Spleen (tissue), 11 donors: ENCODE results near the gene TTC28. TPM values are rescaled to one million over a fixed set of nuclear protein-coding genes. Genes with fewer than 3 reads are reported as not detected.

Experiments used
- DNase-seq: peaks from one replicate; pipeline ENCODE4 v3.0.0-alpha.2; 2020
- H3K27ac ChIP-seq, 8 donors: fragments of 200-600 bp; sonication (generic) in 7 of 8; 1 replicate in 4 of 8; 2 replicates in 4 of 8; pipeline versions ENCODE4 v1.5.0 to v1.8.0; 2016 to 2021; ENCODE audit warnings: inconsistent platforms in 4 of 8, mild to moderate bottlenecking in 4 of 8, moderate library complexity in 1 of 8
- H3K27me3 ChIP-seq, 7 donors: fragments of 200-600 bp; sonication (generic) in 6 of 7; replicated peaks in 1 of 7; 1 replicate in 4 of 7; 2 replicates in 3 of 7; pipeline versions ENCODE4 v1.5.0 to v1.8.0; 2016 to 2021; ENCODE audit warnings: inconsistent platforms in 3 of 7, mild to moderate bottlenecking in 1 of 7
- H3K36me3 ChIP-seq, 6 donors: fragments of 200-600 bp; sonication (generic) in 5 of 6; 1 replicate in 4 of 6; 2 replicates in 2 of 6; pipeline versions ENCODE4 v1.5.0 to v1.8.0; 2016 to 2021; ENCODE audit warnings: inconsistent platforms in 2 of 6
- H3K4me1 ChIP-seq, 6 donors: fragments of 200-600 bp; sonication (generic) in 5 of 6; 1 replicate in 3 of 6; 2 replicates in 3 of 6; pipeline versions ENCODE4 v1.5.0 to v1.8.0; 2016 to 2021; ENCODE audit warnings: inconsistent platforms in 3 of 6
- H3K4me3 ChIP-seq, 8 donors: fragments of 200-600 bp; sonication (generic) in 7 of 8; 1 replicate in 4 of 8; 2 replicates in 4 of 8; pipeline versions ENCODE4 v1.5.0 to v1.8.0; 2016 to 2021; ENCODE audit warnings: inconsistent platforms in 4 of 8, mild to moderate bottlenecking in 4 of 8, moderate library complexity in 2 of 8
- H3K9me3 ChIP-seq, 8 donors: fragments of 200-600 bp; sonication (generic) in 7 of 8; 1 replicate in 4 of 8; 2 replicates in 4 of 8; pipeline versions ENCODE4 v1.5.0 to v1.8.0; 2016 to 2021; ENCODE audit warnings: inconsistent platforms in 4 of 8
- CTCF ChIP-seq, 11 experiments: fragments of 200-600 bp in 7 of 11; fragments of 450-650 bp in 4 of 11; sonication (generic) in 4 of 11; IDR thresholded peaks in 8 of 11; conservative IDR thresholded peaks in 3 of 11; 1 replicate in 7 of 11; 2 replicates in 4 of 11; pipeline versions ENCODE4 v1.4.0 to v1.8.0; 2016 to 2021; ENCODE audit warnings: antibody characterized with exemption in 11 of 11, inconsistent platforms in 4 of 11, mild to moderate bottlenecking in 1 of 11
- POLR2A ChIP-seq, 3 donors: fragments of 450-650 bp; IDR thresholded peaks; one replicate each; pipeline ENCODE4 v1.5.1; 2017; ENCODE audit warnings: antibody characterized with exemption in 3 of 3, mild to moderate bottlenecking in 1 of 3
- POLR2AphosphoS5 ChIP-seq, 3 donors: sonication (generic); formaldehyde crosslinking; IDR thresholded peaks; one replicate each; pipeline ENCODE4 v1.5.1; 2017; ENCODE audit warnings: antibody characterized with exemption in 3 of 3
- WGBS, 5 donors: extraction: QIAGEN DNeasy Blood & Tissue Kit in 3 of 5; methylation state at CpG; one replicate each; pipeline versions ENCODE4 v1.1.5 to v1.1.7; 2013 to 2018; 5-methylcytosine and 5-hydroxymethylcytosine counted together
- intact Hi-C: fragments of 100-400 bp; cut with DNase I; formaldehyde crosslinking; loops from one replicate; pipeline ENCODE4 v1.15.0; 2023; ENCODE audit warnings: low total_unique reads
- polyA plus RNA-seq, 3 donors: library from polyadenylated mRNA; stranded (reverse); fragments of 200-250 nt; gene quantifications; one replicate each; pipeline ENCODE4 v1.2.1, GENCODE V29; 2013
- total RNA-seq, 7 donors: library from RNA; depleted of rRNA in 3 of 7; stranded (reverse); fragments of >200 nt in 3 of 7; fragmentation: NEBNext Ultra II Directional in 4 of 7; extraction: Animal tissue kit (Norgen Biotek cat#: 25700) in 4 of 7; gene quantifications; one replicate each; pipeline versions ENCODE4 v1.1.0 to v1.2.1, GENCODE V29; 2016 to 2021
- donor health status: healthy with polysubstance abuse.
- donor health status: DM: no; HTN: no; CAD: no; lungs with moderate emphysema.
- donor health status: DM: no; HTN: no; CAD: no.
- donor health status: Bipolar disorder and iron deficiency.
- donor health status: healthy.
- donor health status: DM: no; HTN: no; CAD: no.
- donor health status: DM: yes; HTN: yes; CAD: no.

Gene TTC28
- total and polyA plus RNA-seq, 10 donors, result 0.62 to 69.0 (median 33.5) TPM

- H3K36me3 ChIP-seq, result no peaks in the 10 kb centered on the region
- no peak overlapping the region for H3K4me3 ChIP-seq
- no peak for TF ChIP-seq CTCF (IDR thresholded peaks at IDR 0.05 in 8 of 11, conservative IDR thresholded peaks at IDR 0.05 in 3 of 11)
- no peak for TF ChIP-seq POLR2A (IDR thresholded peaks at IDR 0.05)
- intact Hi-C loops, result no loop called here
- H3K4me1 ChIP-seq, result peaks cover 0 to 10% (median 1%) of the 10 kb centered on the region in 6 donors
- H3K27me3 ChIP-seq, result no peaks in the 10 kb centered on the region
- no peak for DNase-seq
- H3K27ac ChIP-seq, result no peak overlapping the region
- H3K9me3 ChIP-seq, result no peaks in the 10 kb centered on the region
Measured at GRCh38 chr22:28398355-28398754, 281.3 kb downstream of the TTC28 start.

- Histone ChIP-seq H3K4me3 (no peak overlapping the region), H3K27ac (no peak overlapping the region), H3K27me3 (no peaks in the 10 kb centered on the region), H3K36me3 (no peaks in the 10 kb centered on the region), H3K4me1 (peaks cover 0 to 10% (median 1%) of the 10 kb centered on the region in 6 donors), H3K9me3 (no peaks in the 10 kb centered on the region)
- DNase-seq, result no peak
- 70 to 95% (median 85%) methylated on average over 4 of the region's 4 CpGs for WGBS, 5 donors
- TF ChIP-seq POLR2A (IDR thresholded peaks at IDR 0.05), result no peak
- TF ChIP-seq CTCF (IDR thresholded peaks at IDR 0.05 in 8 of 11, conservative IDR thresholded peaks at IDR 0.05 in 3 of 11), result no peak
- no peak for TF ChIP-seq POLR2AphosphoS5 (IDR thresholded peaks at IDR 0.05)
- intact Hi-C loops, result no loop called here
Measured at GRCh38 chr22:28397306-28397705, 282.3 kb downstream of the TTC28 start.

- Histone ChIP-seq H3K9me3 (no peaks in the 10 kb centered on the region), H3K4me3 (no peak overlapping the region), H3K27ac (no peak overlapping the region), H3K4me1 (peaks cover 0 to 10% (median 1%) of the 10 kb centered on the region in 6 donors), H3K36me3 (no peaks in the 10 kb centered on the region), H3K27me3 (no peaks in the 10 kb centered on the region)
- intact Hi-C loops, result no loop called here
- 19 to 32% (median 27%) methylated on average over 2 of the region's 2 CpGs for WGBS, 5 donors
- DNase-seq, result no peak
- no peak for TF ChIP-seq POLR2A (IDR thresholded peaks at IDR 0.05)
- no peak for TF ChIP-seq CTCF (IDR thresholded peaks at IDR 0.05 in 8 of 11, conservative IDR thresholded peaks at IDR 0.05 in 3 of 11)
- TF ChIP-seq POLR2AphosphoS5 (IDR thresholded peaks at IDR 0.05), result no peak
Measured at GRCh38 chr22:28395920-28396753, 283.5 kb downstream of the TTC28 start.

- intact Hi-C loops, result no loop called here
- TF ChIP-seq POLR2A (IDR thresholded peaks at IDR 0.05), result no peak
- no peak for TF ChIP-seq CTCF (IDR thresholded peaks at IDR 0.05 in 8 of 11, conservative IDR thresholded peaks at IDR 0.05 in 3 of 11)
- TF ChIP-seq POLR2AphosphoS5 (IDR thresholded peaks at IDR 0.05), result no peak
- Histone ChIP-seq H3K27ac (no peak overlapping the region), H3K36me3 (no peaks in the 10 kb centered on the region), H3K27me3 (no peaks in the 10 kb centered on the region), H3K9me3 (no peaks in the 10 kb centered on the region), H3K4me1 (peaks cover 0 to 10% (median 1%) of the 10 kb centered on the region in 6 donors), H3K4me3 (no peak overlapping the region)
- 86 to 98% (median 95%) methylated on average over 4 of the region's 4 CpGs for WGBS, 5 donors
- DNase-seq, result no peak
Measured at GRCh38 chr22:28395520-28395919, 284.1 kb downstream of the TTC28 start.
